WTC11 (cell line): ENCODE data around the gene RAI14. TPM values are rescaled to one million over a fixed set of nuclear protein-coding genes. Genes with fewer than 3 reads are reported as not detected.

Experiments
- ATAC-seq: fragments of 200-7000 bp; cut with Tn5 transposase; 2 replicates; pipeline ENCODE4 v1.10.0; 2021; ENCODE audit warnings: mild to moderate bottlenecking, moderate library complexity
- CTCF ChIA-PET: fragments of 300-600 bp; sonication (Branson Sonifier 250); formaldehyde crosslinking; loops from one replicate; lab custom pipeline; 2021; ENCODE audit warnings: antibody characterized with exemption; lab: Charles Lee
- POLR2A ChIA-PET: fragments of 350-600 bp; sonication (Branson Sonifier 250); formaldehyde crosslinking; loops from one replicate; lab custom pipeline; 2021; ENCODE audit warnings: antibody characterized with exemption; lab: Charles Lee
- DNase-seq: peaks from one replicate; pipeline ENCODE4 v3.0.0; 2021; ENCODE audit warnings: low spot score
- H3K27ac Mint-ChIP-seq: 2 replicates; pipeline ENCODE4 v1.8.0; 2021; ENCODE audit warnings: mixed read lengths
- H3K27me3 Mint-ChIP-seq: 2 replicates; pipeline ENCODE4 v1.8.0; 2021; ENCODE audit warnings: low read depth, mild to moderate bottlenecking, moderate library complexity, mixed read lengths
- H3K36me3 Mint-ChIP-seq: 2 replicates; pipeline ENCODE4 v1.8.0; 2021; ENCODE audit warnings: mixed read lengths
- H3K4me1 Mint-ChIP-seq: 2 replicates; pipeline ENCODE4 v1.8.0; 2022; ENCODE audit warnings: mixed read lengths
- H3K4me3 Mint-ChIP-seq: 2 replicates; pipeline ENCODE4 v1.8.0; 2021; ENCODE audit warnings: mild to moderate bottlenecking, moderate library complexity, mixed read lengths
- H3K9me3 Mint-ChIP-seq: 2 replicates; pipeline ENCODE4 v1.8.0; 2021; ENCODE audit warnings: mixed read lengths
- ARID4B ChIP-seq: sonication (generic); formaldehyde crosslinking; IDR thresholded peaks from 2 replicates; pipeline ENCODE4 v1.8.0; 2023; ENCODE audit warnings: missing genetic modification reagents, mild to moderate bottlenecking, borderline replicate concordance
- ATF1 ChIP-seq: sonication (generic); formaldehyde crosslinking; IDR thresholded peaks from 2 replicates; pipeline ENCODE4 v1.8.1; 2023; ENCODE audit warnings: mild to moderate bottlenecking, moderate library complexity, missing genetic modification reagents
- ATF3 ChIP-seq: sonication (generic); formaldehyde crosslinking; conservative IDR thresholded peaks from 2 replicates; pipeline ENCODE4 v1.8.1; 2022; ENCODE audit warnings: mild to moderate bottlenecking, missing genetic modification reagents
- FOXK1 ChIP-seq: sonication (generic); formaldehyde crosslinking; IDR thresholded peaks from 2 replicates; pipeline ENCODE4 v1.8.0; 2022; ENCODE audit warnings: mild to moderate bottlenecking, moderate library complexity, missing genetic modification reagents
- FOXP4 ChIP-seq: sonication (generic); formaldehyde crosslinking; IDR thresholded peaks from 2 replicates; pipeline ENCODE4 v1.8.0; 2022; ENCODE audit warnings: mild to moderate bottlenecking, missing genetic modification reagents
- HMGXB4 ChIP-seq: sonication (generic); formaldehyde crosslinking; IDR thresholded peaks from 2 replicates; pipeline ENCODE4 v1.8.1; 2023; ENCODE audit warnings: mild to moderate bottlenecking, moderate library complexity, missing genetic modification reagents
- JUN ChIP-seq: sonication (generic); formaldehyde crosslinking; IDR thresholded peaks from 2 replicates; pipeline ENCODE4 v1.8.0; 2023; ENCODE audit warnings: mild to moderate bottlenecking, missing genetic modification reagents
- MLX ChIP-seq: sonication (generic); formaldehyde crosslinking; IDR thresholded peaks from 2 replicates; pipeline ENCODE4 v1.8.1; 2023; ENCODE audit warnings: mild to moderate bottlenecking, missing genetic modification reagents, moderate library complexity
- NFYB ChIP-seq: sonication (generic); formaldehyde crosslinking; conservative IDR thresholded peaks from 2 replicates; pipeline ENCODE4 v1.8.0; 2022; ENCODE audit warnings: low read depth, missing genetic modification reagents
- NR1H2 ChIP-seq: sonication (generic); formaldehyde crosslinking; IDR thresholded peaks from 2 replicates; pipeline ENCODE4 v1.9.0; 2021; ENCODE audit warnings: mild to moderate bottlenecking, moderate library complexity, missing genetic modification reagents
- NR2C2 ChIP-seq: sonication (generic); formaldehyde crosslinking; IDR thresholded peaks from 2 replicates; pipeline ENCODE4 v1.8.0; 2022; ENCODE audit warnings: mild to moderate bottlenecking, missing genetic modification reagents
- NR3C1 ChIP-seq: sonication (generic); formaldehyde crosslinking; conservative IDR thresholded peaks from 2 replicates; pipeline ENCODE4 v1.8.1; 2023; ENCODE audit warnings: low read depth, mild to moderate bottlenecking, missing genetic modification reagents
- OVOL2 ChIP-seq: fragments of 250-450 bp; sonication (Bioruptor Pico); IDR thresholded peaks from 2 replicates; pipeline ENCODE4 v1.9.0; 2021; ENCODE audit warnings: mild to moderate bottlenecking, borderline replicate concordance
- RELA ChIP-seq: sonication (generic); formaldehyde crosslinking; IDR thresholded peaks from 2 replicates; pipeline ENCODE4 v1.8.1; 2022; ENCODE audit warnings: missing genetic modification reagents, mild to moderate bottlenecking, borderline replicate concordance
- RORB ChIP-seq: fragments of 250-450 bp; sonication (Bioruptor Pico); IDR thresholded peaks from 2 replicates; pipeline ENCODE4 v1.9.0; 2021; ENCODE audit warnings: mild to moderate bottlenecking
- TEAD4 ChIP-seq: sonication (generic); formaldehyde crosslinking; IDR thresholded peaks from 2 replicates; pipeline ENCODE4 v1.8.0; 2022; ENCODE audit warnings: mild to moderate bottlenecking, missing genetic modification reagents
- ZNF138 ChIP-seq: sonication (generic); formaldehyde crosslinking; conservative IDR thresholded peaks from 2 replicates; pipeline ENCODE4 v1.8.1; 2022; ENCODE audit warnings: mild to moderate bottlenecking, moderate library complexity, missing genetic modification reagents
- ZSCAN18 ChIP-seq: fragments of 250-450 bp; sonication (Bioruptor Pico); IDR thresholded peaks from 2 replicates; pipeline ENCODE4 v2.1.2; 2022; ENCODE audit warnings: mild to moderate bottlenecking, moderate library complexity
- total RNA-seq: library from RNA; stranded (reverse); gene quantifications from 3 replicates; pipeline ENCODE4 v1.2.3, GENCODE V29; 2021

The RAI14 gene
- total RNA-seq, 1 experiment from 2014 or later = 185 TPM

- ChIA-PET POLR2A (no interaction called here), CTCF (no interaction called here)
- no peak overlapping the region for H3K4me3 Mint-ChIP-seq
- no peak for TF ChIP-seq JUN (CRISPR knock-in tag)
- TF ChIP-seq ZNF138 (CRISPR knock-in tag) = no peak
- TF ChIP-seq NR2C2 = no peak
- TF ChIP-seq ZSCAN18 (CRISPR knock-in tag) = no peak
- no peak for TF ChIP-seq MLX (CRISPR knock-in tag)
- TF ChIP-seq HMGXB4 (CRISPR knock-in tag) = no peak
- no peak for TF ChIP-seq FOXK1 (CRISPR knock-in tag)
- no peak for TF ChIP-seq ARID4B (CRISPR knock-in tag)
- TF ChIP-seq ATF1 (CRISPR knock-in tag) = no peak
- TF ChIP-seq TEAD4 (CRISPR knock-in tag) = no peak
- TF ChIP-seq NR1H2 (CRISPR knock-in tag) = no peak
- TF ChIP-seq NR3C1 (CRISPR knock-in tag) = no peak
- no peak for TF ChIP-seq RELA (CRISPR knock-in tag)
- no peak for TF ChIP-seq OVOL2
- no peak for DNase-seq
- peak; percentile 11; the same call in 1 of the 2 replicates for ATAC-seq
- no peaks in the 10 kb centered on the region; the same call in 1 of the 2 replicates for H3K36me3 Mint-ChIP-seq
- H3K4me1 Mint-ChIP-seq = peaks cover 57% of the 10 kb centered on the region
- H3K27me3 Mint-ChIP-seq = no peaks in the 10 kb centered on the region; the same call in 1 of the 2 replicates
- H3K9me3 Mint-ChIP-seq = no peaks in the 10 kb centered on the region
- H3K27ac Mint-ChIP-seq = peak overlapping the region; percentile 40
These were observed 210.9 kb downstream of the RAI14 start for GRCh38 chr5:34866989-34867471.

GRCh38 chr5:34867660-34868059 lies 211.5 kb downstream of the RAI14 start:
- POLR2A ChIA-PET = no interaction called here
- Mint-ChIP-seq H3K36me3 (no peaks in the 10 kb centered on the region; the same call in 1 of the 2 replicates), H3K27me3 (no peaks in the 10 kb centered on the region), H3K4me3 (no peak overlapping the region), H3K9me3 (no peaks in the 10 kb centered on the region), H3K27ac (peak overlapping the region; percentile 40), H3K4me1 (peaks cover 50% of the 10 kb centered on the region)
- DNase-seq (no peak), ATAC-seq (no peak)
- CTCF ChIA-PET = no interaction called here
- no peak for TF ChIP-seq RORB (CRISPR knock-in tag)
- no peak for TF ChIP-seq ARID4B (CRISPR knock-in tag)
- TF ChIP-seq FOXP4 (CRISPR knock-in tag) = no peak
- no peak for TF ChIP-seq ATF3
- no peak for TF ChIP-seq NFYB (CRISPR knock-in tag)
